ENCODE data around the gene UCK2. TPM values are rescaled to one million over a fixed set of nuclear protein-coding genes. Genes with fewer than 3 reads are reported as not detected.
"Not testable (repeated sequence)": the region's sequence is repeated elsewhere in the genome, so short reads cannot be mapped to it uniquely, and the experiment has no call there.

Gene UCK2
- 42.1 to 52.2 TPM (median 44.2 TPM) in 3 replicates for total RNA-seq
- long read RNA-seq, full-length matches to known transcripts, result 43 of 62 reads
- long read RNA-seq, partial matches to known transcripts, result 16 of 62 reads
- long read RNA-seq, other reads (novel, unspliced or antisense), result 3 of 62 reads

GRCh38 chr1:165827268-165828102 is at the start of gene UCK2:
UCK2 (plus strand) TSS chr1:165827614; CDS start chr1:165827834, 220 bp downstream.
- Mint-ChIP-seq H3K4me1 (ENCODE audit: low read depth) (peaks cover 25% of the 10 kb centered on the region), H3K36me3 (ENCODE audit: low read depth) (no peaks in the 10 kb centered on the region), H3K9me3 (ENCODE audit: low read depth) (no peaks in the 10 kb centered on the region), H3K27ac (ENCODE audit: unreplicated experiment) (peak within 1 kb of the TSS; percentile 96), H3K4me3 (ENCODE audit: unreplicated experiment) (peak within 1 kb of the TSS; percentile 91), H3K27me3 (ENCODE audit: low read depth) (no peaks in the 10 kb centered on the region)
- TF ChIP-seq CTCF (IDR thresholded peaks at IDR 0.05), result peak; percentile 54
- DNase-seq (ENCODE audit: low spot score), result peak; percentile 95

GRCh38 chr1:165778197-165778596 is 49.2 kb upstream of the UCK2 start:
- not testable (repeated sequence) for H3K27ac Mint-ChIP-seq (ENCODE audit: unreplicated experiment); H3K4me1 Mint-ChIP-seq (ENCODE audit: low read depth); H3K9me3 Mint-ChIP-seq (ENCODE audit: low read depth); H3K4me3 Mint-ChIP-seq (ENCODE audit: unreplicated experiment); H3K36me3 Mint-ChIP-seq (ENCODE audit: low read depth); H3K27me3 Mint-ChIP-seq (ENCODE audit: low read depth); DNase-seq (ENCODE audit: low spot score)

- peaks cover 13% of the 10 kb centered on the region for H3K9me3 Mint-ChIP-seq (ENCODE audit: low read depth)
- DNase-seq (ENCODE audit: low spot score); H3K4me1 Mint-ChIP-seq (ENCODE audit: low read depth); H3K27me3 Mint-ChIP-seq (ENCODE audit: low read depth); H3K4me3 Mint-ChIP-seq (ENCODE audit: unreplicated experiment); H3K36me3 Mint-ChIP-seq (ENCODE audit: low read depth); H3K27ac Mint-ChIP-seq (ENCODE audit: unreplicated experiment): not testable (repeated sequence)
These were observed 43.9 kb upstream of the UCK2 start for GRCh38 chr1:165783519-165783918.

GRCh38 chr1:165787741-165788140 is 39.7 kb upstream of the UCK2 start:
- H3K9me3 Mint-ChIP-seq (ENCODE audit: low read depth), result peaks cover 9% of the 10 kb centered on the region
- H3K4me3 Mint-ChIP-seq (ENCODE audit: unreplicated experiment), result no peak overlapping the region
- H3K27me3 Mint-ChIP-seq (ENCODE audit: low read depth), result no peaks in the 10 kb centered on the region
- DNase-seq (ENCODE audit: low spot score), result no peak
- H3K4me1 Mint-ChIP-seq (ENCODE audit: low read depth), result no peaks in the 10 kb centered on the region
- H3K36me3 Mint-ChIP-seq (ENCODE audit: low read depth), result peaks cover 3% of the 10 kb centered on the region
- H3K27ac Mint-ChIP-seq (ENCODE audit: unreplicated experiment), result no peak overlapping the region
- TF ChIP-seq CTCF (IDR thresholded peaks at IDR 0.05), result no peak

- Mint-ChIP-seq H3K27me3 (ENCODE audit: low read depth) (no peaks in the 10 kb centered on the region), H3K36me3 (ENCODE audit: low read depth) (no peaks in the 10 kb centered on the region), H3K4me3 (ENCODE audit: unreplicated experiment) (no peak overlapping the region), H3K4me1 (ENCODE audit: low read depth) (no peaks in the 10 kb centered on the region), H3K9me3 (ENCODE audit: low read depth) (no peaks in the 10 kb centered on the region), H3K27ac (ENCODE audit: unreplicated experiment) (no peak overlapping the region)
- TF ChIP-seq CTCF (IDR thresholded peaks at IDR 0.05), result no peak
- DNase-seq (ENCODE audit: low spot score), result no peak
These were observed 33.5 kb upstream of the UCK2 start for GRCh38 chr1:165793951-165794350.

- H3K4me1 Mint-ChIP-seq (ENCODE audit: low read depth), result no peaks in the 10 kb centered on the region
- H3K27me3 Mint-ChIP-seq (ENCODE audit: low read depth), result no peaks in the 10 kb centered on the region
- DNase-seq (ENCODE audit: low spot score), result no peak
- peaks cover 11% of the 10 kb centered on the region for H3K9me3 Mint-ChIP-seq (ENCODE audit: low read depth)
- H3K4me3 Mint-ChIP-seq (ENCODE audit: unreplicated experiment), result no peak overlapping the region
- TF ChIP-seq CTCF (IDR thresholded peaks at IDR 0.05), result no peak
- H3K27ac Mint-ChIP-seq (ENCODE audit: unreplicated experiment), result no peak overlapping the region
- H3K36me3 Mint-ChIP-seq (ENCODE audit: low read depth), result no peaks in the 10 kb centered on the region
These were observed 31.5 kb upstream of the UCK2 start for GRCh38 chr1:165795894-165796293.

Data from chondrocyte (in vitro differentiated cells).